ENCODE results near the gene AACS.

Gene AACS

DNA sequence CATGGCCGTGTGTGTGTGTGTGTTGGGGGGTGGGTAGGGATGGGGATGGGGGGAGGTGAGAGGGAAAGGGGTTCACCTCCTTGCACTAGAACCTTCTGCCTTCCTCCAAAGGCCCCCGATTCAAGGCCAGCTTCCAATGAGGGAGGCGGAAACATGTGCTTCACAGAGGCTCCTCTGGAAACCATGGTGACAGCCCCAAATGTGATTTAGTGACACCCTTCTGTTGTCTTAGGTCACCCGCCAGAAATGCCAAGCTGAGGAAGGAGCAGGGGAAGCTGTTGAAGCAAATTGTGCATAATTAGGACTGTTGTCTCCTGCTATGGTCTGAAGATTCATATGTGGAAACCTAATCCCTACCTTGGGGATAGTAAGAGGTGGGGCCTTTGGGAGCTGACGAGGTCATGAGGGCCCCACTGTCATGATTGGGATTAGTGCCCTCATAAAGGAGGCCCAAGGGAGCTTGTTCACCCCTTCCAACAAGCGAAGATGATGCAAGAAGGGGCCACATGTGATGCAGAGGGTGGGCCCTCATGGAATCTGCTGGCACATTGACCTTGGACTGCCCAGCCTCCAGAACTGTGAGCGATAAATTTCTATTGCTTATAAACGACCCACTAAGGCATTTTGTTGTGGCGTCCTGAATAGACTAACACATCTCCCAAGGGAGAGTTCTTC, 95.2 kb downstream of the AACS start:
- DNase-seq = no peak

DNA sequence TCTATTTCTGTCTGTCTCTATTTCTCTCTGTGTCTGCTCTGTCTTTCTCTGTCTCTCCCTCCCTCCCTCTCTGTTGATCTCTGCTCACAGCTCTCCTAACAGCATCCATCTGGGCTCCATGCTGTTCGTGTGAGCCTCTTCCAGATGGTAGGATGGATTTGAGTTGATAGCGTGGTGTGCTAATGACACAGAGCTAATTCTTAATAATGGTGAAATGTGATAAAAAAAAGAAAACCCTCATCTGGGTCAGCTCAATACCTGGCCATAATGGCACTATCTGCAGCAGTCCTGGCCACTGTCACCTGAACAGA, 96.4 kb downstream of the AACS start:
- DNase-seq = no peak

GRCh38 chr12:125162489-125163028, 97.3 kb downstream of the AACS start:
- DNase-seq = no peak

GRCh38 chr12:125163148-125163547, 97.9 kb downstream of the AACS start:
- no peak for DNase-seq

GRCh38 chr12:125164541-125164940, 99.3 kb downstream of the AACS start:
- no peak for DNase-seq

DNA sequence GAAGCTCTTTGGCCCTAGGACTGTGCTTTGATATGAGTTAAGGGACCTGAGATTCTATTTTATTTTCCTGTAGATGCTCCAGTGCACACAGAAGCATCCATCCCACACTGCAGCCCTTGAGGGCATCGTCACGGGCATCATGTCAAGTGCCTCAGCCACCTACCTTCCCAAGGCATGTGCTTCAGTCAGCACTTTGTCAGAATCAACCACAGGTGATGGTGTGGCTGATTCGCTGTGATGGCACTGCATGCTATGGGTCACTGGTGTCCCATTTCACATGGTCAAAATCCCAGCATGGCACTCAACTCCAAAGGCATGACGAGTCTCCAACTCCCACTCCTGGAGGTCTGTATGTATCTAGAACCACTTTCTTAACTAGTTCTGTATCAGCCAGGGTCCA, 100.8 kb downstream of the AACS start:
- no peak for DNase-seq

DNA sequence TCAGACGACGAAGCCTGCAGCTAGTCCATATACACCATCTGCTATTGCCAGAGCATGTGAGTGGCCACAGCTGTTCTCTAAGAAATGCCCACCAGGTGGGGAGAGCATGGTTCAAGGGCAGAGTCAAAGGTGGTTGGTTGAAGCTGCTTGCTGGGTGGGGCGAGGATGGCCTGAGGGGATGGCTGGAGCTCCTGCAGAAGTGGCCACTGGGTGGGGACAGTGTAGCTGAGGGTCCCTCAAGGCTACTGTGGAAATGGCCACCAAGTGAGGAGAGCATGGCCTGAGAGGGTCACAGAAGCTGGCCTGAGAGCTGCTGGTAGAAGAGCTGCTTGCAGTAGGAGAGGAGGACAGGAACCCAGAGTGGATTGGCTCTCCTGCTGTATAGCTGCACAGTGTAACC, 102.4 kb downstream of the AACS start:
- DNase-seq = no peak

- no peak for DNase-seq
These were observed 104.2 kb downstream of the AACS start for GRCh38 chr12:125169451-125169850.

DNA sequence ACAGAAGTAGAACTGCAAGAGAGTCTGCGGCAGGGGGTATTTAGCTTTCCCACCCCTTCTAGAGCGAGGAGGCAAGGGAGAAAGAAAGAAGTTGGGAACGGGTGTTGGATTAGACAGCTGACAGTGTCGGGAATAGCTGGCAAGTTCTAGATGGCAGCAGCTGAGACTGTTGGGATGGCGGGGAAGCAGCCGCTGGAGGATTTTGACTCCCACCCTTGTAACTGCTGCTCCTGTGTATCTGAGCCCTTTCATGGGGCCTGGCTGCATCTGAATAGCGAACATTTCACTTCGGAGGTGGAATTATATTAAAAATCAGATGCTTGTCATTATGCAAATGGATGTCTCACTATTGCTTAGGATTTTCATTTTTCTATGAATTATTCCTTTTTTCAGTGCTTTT, 104.6 kb downstream of the AACS start:
- no peak for DNase-seq

DNA sequence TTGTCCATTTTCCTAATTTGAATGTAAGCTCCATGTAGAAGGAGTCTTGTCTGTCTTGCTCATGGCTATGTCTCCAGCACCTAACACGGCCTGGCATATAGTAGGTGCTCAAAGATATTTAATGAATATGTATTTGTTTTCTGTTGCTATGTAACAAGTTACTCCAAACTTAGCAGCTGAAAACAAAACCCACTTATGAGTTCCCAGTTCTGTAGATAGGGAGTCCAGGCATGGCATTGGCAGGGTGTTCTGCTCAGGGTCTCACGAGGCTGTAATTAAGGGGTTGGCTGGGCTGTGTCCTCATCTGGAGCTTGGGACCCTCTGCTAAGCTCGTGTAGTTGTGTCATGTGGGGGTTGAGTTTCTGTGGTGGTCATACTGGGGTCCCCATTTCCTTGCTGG, 106.0 kb downstream of the AACS start:
- DNase-seq = no peak

DNA sequence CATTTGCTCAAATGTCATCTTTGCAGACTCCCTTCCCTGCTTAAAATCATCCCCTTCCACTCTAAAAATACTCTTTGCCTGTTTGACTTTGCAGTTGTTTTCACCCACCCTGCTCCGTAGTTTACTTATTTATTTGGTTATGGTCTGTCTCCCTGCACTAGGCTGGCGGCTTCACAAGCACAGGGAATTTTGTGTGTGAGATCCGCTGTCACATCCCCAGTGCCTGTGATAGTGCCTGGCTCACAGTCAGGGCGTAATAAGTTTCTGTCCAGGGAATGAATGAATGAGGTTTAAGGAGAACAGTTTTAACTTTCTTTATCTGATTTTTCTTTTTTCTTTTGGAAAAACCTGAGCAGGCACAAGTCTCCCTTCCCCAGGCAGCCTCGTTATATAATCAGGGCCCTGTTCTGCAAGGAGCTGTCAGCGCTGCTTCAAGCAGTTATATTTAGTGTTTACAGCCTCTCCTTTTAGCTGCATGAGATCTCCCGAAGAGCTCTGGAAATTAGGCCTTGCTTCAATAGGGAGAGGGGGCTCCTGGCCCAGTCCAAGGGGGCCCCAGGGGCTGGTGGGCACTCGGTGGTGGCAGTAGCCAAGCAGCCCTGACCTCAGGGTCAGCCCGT, 107.1 kb downstream of the AACS start:
- no peak for DNase-seq

DNA sequence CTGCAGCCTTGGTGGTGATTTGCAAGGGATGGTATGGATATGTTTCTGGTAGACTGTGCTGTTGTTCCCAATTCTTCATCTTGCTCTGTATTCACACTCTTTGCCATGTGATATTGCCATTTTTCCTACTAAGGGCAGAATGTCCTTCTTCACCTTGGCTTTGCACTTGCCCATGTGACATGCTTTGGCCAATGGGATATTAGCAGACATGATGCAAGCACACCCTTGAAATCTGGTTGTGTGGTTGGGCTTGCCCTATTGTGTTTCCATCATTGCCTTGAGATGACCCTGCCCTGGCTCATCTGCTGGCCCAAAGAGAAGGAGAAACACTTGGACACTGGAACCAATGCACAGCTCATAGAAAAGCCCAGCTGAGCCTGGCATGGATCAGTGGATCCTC, 110.3 kb downstream of the AACS start:
- DNase-seq = no peak

- DNase-seq = no peak
These were observed 113.0 kb downstream of the AACS start for GRCh38 chr12:125178222-125178621.

DNA sequence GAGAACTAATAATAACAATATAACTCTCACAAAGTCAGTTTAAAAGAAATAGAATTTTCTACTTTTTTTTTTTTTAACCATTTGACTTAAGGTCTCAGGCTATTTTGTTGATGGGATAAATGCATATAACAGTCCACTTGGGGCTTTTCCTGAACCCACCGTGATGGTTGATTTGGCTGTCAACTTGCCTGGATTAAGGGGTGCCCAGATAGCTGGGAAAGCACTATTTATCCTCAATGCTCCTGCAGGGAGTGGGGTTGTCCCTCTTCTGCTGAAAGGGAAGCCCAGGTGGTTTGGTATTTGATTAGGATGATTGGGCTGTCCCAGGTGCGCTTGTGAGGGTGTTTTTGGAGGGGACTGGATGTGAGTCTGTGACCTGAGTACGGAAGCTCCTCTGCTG, 114.9 kb downstream of the AACS start:
- no peak for DNase-seq

GRCh38 chr12:125181107-125181506, 115.9 kb downstream of the AACS start:
- no peak for DNase-seq

GRCh38 chr12:125183187-125184067, 118.2 kb downstream of the AACS start:
- DNase-seq = peak; percentile 72

- DNase-seq = no peak
These were observed 119.2 kb downstream of the AACS start for GRCh38 chr12:125184213-125184967.

- no peak for DNase-seq
These were observed 120.1 kb downstream of the AACS start for GRCh38 chr12:125185311-125185739.

GRCh38 chr12:125185740-125186470, 120.7 kb downstream of the AACS start, which contains the start of gene TMEM132B:
TMEM132B (plus strand) TSS chr12:125186386.
- DNase-seq = peak; percentile 53

DNA sequence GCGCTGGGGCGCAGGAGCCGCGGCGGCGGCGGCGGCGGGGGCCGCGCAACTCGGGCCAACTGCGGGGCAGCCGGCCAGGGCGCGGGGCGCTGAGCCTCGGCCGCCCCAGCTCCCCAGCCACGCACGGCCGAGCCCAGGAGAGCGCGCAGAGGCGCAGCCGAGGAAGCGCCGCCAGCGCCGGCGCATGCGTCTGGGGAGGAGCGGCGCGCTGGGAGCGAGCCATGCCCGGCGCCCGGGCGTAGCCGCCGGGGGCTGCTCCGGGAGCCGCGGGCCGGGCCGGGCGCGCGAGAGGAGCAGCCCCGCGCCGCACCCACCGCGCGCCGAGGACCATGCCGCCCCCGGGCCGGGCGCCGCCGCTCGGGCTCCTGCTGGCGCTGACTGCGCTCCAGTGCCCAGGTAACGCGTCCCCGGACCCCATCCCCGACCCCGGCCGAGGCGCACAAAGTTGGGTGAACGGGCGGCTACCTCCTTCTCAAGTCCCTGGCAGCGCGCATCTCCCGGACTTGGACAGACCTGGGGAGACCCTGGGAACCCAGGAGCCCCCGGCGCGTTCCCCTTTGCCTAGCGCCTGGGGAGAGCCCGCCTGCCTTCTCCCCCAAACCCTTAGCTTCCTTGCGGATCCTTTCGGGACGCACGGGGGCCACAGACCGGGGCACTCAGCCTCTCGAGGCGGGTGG, 121.4 kb downstream of the AACS start:
- DNase-seq = no peak

GRCh38 chr12:125187148-125187745, 122.0 kb downstream of the AACS start:
- no peak for DNase-seq

Data from NCI-H1105 (cell line).